ENCODE results near the gene CRLF1.

GRCh38 chr19:18577365-18577914, 29.2 kb downstream of the CRLF1 start:
- TF ChIP-seq REST (IDR thresholded peaks at IDR 0.05; ENCODE audit: unreplicated experiment) (no peak), CTCF (conservative IDR thresholded peaks at IDR 0.05; ENCODE audit: low read depth in 2 of 2) (no peak), ZNF462 (CRISPR knock-in tag; IDR thresholded peaks at IDR 0.05) (no peak), STAT1 (IDR thresholded peaks at IDR 0.05; ENCODE audit: unreplicated experiment) (no peak), EZH2 (IDR thresholded peaks at IDR 0.05; ENCODE audit: low read depth, unreplicated experiment) (no peak), POLR2AphosphoS5 (IDR thresholded peaks at IDR 0.05; ENCODE audit: low read depth) (peak; percentile 33; the same call in 1 of the 2 replicates), CREB1 (CRISPR knock-in tag; IDR thresholded peaks at IDR 0.05; ENCODE audit: low read depth) (no peak), JUNB (IDR thresholded peaks at IDR 0.05; ENCODE audit: unreplicated experiment) (no peak), ZNF114 (CRISPR knock-in tag; IDR thresholded peaks at IDR 0.05) (no peak), EZH2phosphoT487 (IDR thresholded peaks at IDR 0.05; ENCODE audit: unreplicated experiment) (no peak), ETS1 (IDR thresholded peaks at IDR 0.05) (no peak), ZNF331 (CRISPR knock-in tag; IDR thresholded peaks at IDR 0.05; ENCODE audit: low read depth) (no peak), NANOG (IDR thresholded peaks at IDR 0.05; ENCODE audit: borderline replicate concordance) (no peak)
